GM23338 (cell line): ENCODE results near the gene KLKB1.

ENCODE experiments used
- JUNB ChIP-seq: IDR thresholded peaks from one replicate; pipeline ENCODE4 v1.6.1; 2016; ENCODE audit warnings: antibody characterized with exemption; ENCODE audit not compliant: unreplicated experiment
- POLR2AphosphoS5 ChIP-seq: IDR thresholded peaks from 2 replicates; pipeline ENCODE4 v1.6.1; 2016; ENCODE audit warnings: antibody characterized with exemption, low read depth
- TF ChIP-seq, protein P1 (sequence below): IDR thresholded peaks from one replicate; pipeline ENCODE4 v1.6.1; 2018; ENCODE audit warnings: antibody characterized with exemption; ENCODE audit not compliant: unreplicated experiment

GRCh38 chr4:186250760-186251159, 23.5 kb downstream of the KLKB1 start:
- TF ChIP-seq POLR2AphosphoS5: no peak
- TF ChIP-seq JUNB: no peak
- TF ChIP-seq, protein P1, sequence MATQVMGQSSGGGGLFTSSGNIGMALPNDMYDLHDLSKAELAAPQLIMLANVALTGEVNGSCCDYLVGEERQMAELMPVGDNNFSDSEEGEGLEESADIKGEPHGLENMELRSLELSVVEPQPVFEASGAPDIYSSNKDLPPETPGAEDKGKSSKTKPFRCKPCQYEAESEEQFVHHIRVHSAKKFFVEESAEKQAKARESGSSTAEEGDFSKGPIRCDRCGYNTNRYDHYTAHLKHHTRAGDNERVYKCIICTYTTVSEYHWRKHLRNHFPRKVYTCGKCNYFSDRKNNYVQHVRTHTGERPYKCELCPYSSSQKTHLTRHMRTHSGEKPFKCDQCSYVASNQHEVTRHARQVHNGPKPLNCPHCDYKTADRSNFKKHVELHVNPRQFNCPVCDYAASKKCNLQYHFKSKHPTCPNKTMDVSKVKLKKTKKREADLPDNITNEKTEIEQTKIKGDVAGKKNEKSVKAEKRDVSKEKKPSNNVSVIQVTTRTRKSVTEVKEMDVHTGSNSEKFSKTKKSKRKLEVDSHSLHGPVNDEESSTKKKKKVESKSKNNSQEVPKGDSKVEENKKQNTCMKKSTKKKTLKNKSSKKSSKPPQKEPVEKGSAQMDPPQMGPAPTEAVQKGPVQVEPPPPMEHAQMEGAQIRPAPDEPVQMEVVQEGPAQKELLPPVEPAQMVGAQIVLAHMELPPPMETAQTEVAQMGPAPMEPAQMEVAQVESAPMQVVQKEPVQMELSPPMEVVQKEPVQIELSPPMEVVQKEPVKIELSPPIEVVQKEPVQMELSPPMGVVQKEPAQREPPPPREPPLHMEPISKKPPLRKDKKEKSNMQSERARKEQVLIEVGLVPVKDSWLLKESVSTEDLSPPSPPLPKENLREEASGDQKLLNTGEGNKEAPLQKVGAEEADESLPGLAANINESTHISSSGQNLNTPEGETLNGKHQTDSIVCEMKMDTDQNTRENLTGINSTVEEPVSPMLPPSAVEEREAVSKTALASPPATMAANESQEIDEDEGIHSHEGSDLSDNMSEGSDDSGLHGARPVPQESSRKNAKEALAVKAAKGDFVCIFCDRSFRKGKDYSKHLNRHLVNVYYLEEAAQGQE: no peak
